T follicular helper cell (primary cell): ENCODE results near the gene B3GNT9.

Experiments
- DNase-seq: peaks from one replicate; pipeline ENCODE4 v3.0.0-alpha.2; 2020; ENCODE audit warnings: low read depth
- total RNA-seq, 2 experiments: gene quantifications; one replicate each; lab custom pipeline; 2026; lab: John Stamatoyannopoulos, UW

Gene B3GNT9, protein sequence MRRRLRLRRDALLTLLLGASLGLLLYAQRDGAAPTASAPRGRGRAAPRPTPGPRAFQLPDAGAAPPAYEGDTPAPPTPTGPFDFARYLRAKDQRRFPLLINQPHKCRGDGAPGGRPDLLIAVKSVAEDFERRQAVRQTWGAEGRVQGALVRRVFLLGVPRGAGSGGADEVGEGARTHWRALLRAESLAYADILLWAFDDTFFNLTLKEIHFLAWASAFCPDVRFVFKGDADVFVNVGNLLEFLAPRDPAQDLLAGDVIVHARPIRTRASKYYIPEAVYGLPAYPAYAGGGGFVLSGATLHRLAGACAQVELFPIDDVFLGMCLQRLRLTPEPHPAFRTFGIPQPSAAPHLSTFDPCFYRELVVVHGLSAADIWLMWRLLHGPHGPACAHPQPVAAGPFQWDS
- 2.8 to 20.3 reads per million in 2 experiments for total RNA-seq

DNA sequence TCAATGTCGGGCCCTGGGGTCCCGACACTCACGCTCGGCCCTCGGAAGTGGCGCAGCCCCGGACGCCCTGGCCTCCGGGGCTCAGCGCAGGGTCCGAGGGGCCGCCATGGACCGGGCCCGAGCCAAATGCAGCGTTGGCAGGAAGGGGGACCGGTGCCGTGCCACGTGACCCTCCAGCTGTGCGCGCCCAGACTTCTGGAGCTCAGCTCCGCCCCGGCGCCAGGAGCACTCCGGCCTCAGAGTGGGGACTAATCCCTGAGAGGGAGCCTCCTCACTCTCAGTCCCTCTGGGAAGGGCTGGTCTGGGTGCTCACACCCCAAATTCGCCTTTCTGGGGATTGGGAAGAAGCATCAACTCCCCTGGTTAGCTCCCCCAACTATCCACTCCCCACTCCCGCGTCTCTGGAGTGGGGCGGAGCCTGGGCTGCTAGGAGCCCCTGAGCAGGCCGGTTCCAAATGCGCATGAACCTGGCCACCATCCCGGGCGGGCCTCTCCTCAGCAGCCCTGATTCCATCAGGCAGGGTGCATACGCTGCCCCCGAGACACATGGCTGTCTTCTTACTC, at the start of gene B3GNT9:
TSS of gene B3GNT9 (minus strand) at position 166 of the 564 bp plus-strand sequence. CDS start 513 bp downstream, outside the sequence.
- no peak for DNase-seq

DNA sequence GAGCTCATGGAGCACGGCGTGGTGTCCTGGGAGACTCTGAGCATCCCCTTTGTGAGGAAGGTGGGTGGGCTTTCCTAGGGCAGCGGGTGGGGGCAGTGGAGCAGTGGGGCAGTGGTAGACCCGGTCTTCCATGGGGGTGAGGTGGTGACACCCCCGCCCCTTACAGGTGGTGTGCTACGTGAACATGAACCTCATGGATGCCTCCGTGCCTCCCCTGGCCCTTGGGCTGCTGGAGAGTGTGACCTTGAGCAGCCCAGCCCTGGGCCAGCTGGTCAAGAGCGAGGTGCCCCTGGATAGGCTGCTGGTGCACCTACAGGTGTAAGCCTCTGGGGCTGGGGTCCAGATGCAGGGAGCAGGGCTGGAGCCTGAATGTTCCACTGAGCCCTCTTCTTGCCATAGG, 49.7 kb upstream of the B3GNT9 start:
- no peak for DNase-seq

DNA sequence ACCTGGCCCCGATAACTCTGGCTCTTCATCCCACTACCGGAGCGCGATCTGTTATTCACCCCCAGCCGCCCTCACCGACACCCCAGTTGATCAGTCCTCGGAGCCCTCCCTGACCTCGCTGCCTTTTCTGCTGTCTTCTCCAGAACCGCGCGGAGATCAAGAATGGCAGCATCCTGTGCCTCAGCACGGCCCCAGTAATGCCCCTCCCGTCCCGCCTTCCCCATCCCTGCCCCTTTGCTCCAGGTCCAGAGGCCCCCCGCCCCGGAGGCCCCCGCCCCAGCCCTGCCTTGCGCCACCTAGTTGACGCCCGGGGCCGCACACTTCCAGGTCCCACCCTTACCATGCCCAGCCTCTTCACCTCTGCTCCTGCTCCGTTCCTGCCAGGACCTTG, 49.0 kb upstream of the B3GNT9 start:
- no peak for DNase-seq

DNA sequence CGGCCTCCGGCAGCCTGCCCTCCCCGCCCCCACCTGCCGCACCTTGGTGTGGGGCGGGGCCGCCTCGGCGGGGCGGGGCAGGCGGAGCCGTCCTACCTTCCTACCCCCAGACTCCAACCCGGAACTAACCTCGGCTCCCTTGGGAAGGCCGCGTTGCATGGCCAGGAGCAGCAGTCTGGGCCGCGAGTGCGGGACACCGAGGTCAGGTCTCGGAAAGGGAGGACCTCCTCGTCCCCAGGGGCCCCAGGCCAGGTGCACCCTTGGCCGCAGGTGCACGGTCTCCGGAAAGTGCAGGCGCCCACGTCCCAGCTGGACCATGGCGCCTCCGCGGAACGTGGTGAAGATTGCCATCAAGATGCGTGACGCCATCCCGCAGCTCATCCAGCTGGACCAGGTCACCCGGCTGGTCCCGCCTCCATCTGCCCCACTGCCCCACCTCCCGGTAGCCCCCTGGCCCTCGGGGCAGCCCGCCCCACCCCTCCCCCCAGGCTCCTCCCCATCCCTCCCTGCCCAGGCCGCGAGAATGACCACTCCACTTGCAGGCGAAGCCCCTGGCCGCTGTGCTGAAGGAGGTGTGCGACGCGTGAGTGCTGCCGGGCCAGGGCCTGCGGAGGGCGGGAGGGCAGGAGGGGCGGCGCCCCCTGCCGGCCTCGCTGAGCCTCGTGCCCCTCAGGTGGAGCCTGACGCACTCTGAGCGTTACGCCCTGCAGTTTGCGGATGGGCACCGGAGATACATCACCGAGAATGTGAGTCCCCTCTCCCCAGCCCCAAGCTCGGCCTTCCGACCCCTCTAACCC, 48.4 kb upstream of the B3GNT9 start, which contains the start of gene ELMO3:
TSS of gene ELMO3 (plus strand) at position 121 of the 797 bp plus-strand sequence. CDS start at position 317, 196 bp downstream.
- no peak for DNase-seq

DNA sequence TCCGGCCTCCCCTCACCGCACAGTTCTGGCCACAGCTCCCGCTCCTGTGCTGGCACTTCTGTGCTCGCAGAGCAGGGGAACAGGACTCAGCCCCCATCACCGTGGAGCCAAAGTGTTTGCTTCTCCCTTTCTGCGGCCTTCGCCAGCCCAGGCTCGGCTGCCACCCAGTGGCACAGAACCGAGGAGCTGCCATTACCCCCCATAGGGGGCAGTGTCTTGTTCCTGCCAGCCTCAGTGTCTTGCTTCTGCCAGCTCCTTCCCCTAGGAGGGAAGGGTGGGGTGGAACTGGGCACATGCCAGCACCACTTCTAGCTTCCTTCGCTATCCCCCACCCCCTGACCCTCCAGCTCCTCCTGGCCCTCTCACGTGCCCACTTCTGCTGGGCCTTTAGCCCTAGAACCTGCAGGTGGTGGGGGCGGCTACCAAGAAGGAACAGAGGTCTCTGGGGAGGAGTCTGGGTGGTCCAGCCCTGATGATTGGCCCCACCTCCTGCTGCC, 47.5 kb upstream of the B3GNT9 start:
- DNase-seq: no peak

DNA sequence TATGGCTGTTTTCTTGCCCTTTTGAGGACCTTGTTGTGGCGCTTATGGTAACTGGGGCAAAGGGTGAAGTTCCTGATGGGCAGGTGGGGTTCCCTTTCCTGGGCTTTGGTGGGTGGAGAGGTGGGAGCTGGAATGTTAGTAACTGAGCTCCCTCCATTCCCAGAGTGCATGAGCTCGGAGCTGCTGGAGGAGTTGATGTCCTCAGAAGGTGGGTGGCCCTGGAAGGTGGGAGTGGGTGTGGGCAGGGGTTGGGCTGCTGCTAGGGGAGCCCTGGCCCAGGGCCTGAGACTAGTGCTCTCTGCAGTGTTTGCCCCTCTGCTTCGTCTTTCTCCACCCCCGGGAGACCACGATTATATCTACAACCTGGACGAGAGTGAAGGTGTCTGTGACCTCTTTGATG, 46.9 kb upstream of the B3GNT9 start:
- no peak for DNase-seq

DNA sequence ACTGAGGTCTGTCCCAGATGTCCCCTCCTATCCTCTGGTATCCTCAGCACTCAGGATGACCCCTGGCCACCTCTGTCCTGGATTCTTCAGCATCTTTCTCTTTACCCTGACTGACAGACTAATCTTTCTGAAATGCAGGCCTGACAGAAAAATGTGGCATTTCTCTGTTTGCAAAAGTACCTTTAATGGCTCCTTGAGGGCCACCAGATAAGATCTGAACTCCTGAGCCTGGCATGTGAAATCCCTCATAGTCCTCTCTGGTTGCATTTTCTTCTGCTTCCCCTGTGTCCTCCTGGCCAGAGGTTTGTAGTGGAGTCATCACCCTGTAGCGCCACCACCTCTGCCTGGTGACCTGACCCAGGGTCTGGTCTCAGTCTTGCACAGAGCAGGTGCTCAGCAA, 46.1 kb upstream of the B3GNT9 start:
- no peak for DNase-seq

DNA sequence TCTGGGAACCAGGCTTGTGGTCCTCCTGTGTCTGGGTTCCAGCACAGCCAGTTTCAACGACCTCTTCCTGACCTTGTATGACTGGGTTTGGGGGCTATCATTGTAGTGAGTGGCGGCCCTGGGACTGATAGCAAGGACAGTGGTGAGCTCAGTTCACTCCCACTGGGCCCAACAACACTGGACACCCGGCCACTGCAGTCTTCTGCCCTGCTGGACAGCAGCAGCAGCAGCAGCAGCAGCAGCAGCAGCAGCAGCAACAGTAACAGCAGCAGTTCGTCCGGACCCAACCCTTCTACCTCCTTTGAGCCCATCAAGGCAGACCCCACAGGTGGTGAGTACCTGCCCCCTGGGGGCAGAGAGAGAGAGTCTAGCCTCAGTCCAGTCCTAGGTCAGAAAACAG, 44.9 kb upstream of the B3GNT9 start:
- DNase-seq: no peak

DNA sequence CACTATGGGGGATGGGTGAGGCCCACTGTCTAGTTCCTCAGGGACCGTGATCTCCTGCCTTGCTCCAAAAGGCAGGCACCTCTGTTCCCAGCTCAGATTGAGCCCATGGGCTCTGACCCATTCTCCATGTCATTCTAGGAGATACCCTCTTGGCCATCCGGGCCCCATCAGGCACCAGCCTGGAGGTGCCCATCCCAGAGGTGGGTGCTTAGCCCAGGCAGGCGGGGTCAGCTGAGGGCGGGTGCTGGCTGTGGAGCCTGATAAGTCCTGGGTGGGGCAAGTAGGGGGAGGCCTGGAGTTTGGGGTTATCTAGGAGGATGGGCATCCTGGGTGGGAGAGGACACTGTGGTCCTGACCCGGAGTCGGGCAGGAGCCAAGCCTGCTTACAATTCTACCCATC, 43.5 kb upstream of the B3GNT9 start:
- DNase-seq: no peak

DNA sequence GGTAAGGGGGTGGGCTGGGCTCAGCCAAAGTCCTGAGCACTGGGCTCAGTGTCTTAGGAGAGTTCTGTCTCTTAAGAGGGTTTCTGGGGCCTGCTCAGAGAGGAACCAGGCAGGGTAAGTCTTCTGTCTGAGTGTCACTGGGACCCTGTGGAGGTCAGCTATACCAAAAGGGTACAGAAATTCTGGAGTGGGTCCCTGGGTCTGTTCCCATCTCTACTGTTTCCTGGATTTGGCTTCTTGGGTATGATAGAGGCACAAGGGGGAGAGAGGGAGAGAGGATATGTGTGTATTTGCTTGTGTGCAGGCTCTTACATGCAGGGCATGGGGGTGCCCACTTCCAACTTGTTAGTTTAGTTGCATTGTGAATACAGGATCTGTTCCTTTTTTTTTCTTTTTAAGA, 42.7 kb upstream of the B3GNT9 start:
- no peak for DNase-seq

DNA sequence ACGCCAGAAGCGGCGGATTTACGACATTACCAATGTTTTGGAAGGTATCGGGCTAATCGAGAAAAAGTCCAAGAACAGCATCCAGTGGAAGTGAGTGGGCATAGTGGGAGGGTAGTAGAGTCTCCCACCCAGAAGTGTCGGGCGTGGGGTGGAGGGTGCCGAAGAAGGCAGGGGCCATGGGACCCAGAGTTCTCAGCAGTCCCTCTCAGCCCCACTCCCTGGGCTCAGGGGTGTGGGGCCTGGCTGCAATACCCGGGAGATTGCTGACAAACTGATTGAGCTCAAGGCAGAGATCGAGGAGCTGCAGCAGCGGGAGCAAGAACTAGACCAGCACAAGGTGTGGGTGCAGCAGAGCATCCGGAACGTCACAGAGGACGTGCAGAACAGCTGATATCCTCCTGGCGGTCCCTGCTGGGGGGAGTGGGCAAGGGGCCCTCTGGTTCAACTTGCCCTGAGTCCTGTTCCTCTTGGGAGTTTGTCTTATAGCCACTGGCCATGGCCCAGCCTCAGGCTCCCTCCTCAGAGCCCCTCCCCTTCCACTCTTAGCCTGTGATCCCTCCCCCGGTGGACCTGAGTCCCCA, 42.1 kb upstream of the B3GNT9 start:
- DNase-seq: no peak

DNA sequence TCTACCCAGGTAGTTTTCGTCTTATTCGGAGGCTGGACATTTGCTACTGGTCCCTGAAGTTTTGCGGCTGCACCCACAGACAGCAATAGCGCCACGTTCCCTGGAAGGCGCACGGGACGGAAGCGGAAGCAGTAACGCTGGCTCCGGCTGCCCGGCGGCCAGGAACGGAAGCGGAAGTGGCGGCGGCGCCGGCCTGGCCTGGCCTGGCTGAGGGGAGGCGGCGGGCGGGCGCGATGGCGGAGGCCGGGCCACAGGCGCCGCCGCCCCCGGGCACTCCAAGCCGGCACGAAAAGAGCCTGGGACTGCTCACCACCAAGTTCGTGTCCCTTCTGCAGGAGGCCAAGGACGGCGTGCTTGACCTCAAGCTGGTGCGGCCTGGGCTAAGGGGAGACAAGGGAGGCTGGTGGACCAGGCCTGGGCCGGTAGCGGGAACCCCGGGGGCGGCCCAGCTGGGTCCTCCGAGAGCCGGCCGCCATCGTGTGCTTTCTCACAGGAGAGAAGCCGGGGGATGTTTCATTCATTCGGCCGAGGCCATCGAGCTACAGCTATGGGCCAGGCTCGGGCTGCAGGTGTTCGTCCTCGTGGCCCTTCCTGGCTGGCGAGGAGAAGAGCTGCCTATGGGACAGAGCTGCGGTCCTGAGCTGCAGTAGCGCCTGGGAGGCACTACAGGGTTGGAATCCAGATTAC, 41.3 kb upstream of the B3GNT9 start, which contains the start of gene E2F4:
TSS of gene E2F4 (plus strand) at position 161 of the 687 bp plus-strand sequence. CDS start at position 234, 73 bp downstream.
- peak; percentile 73 for DNase-seq

DNA sequence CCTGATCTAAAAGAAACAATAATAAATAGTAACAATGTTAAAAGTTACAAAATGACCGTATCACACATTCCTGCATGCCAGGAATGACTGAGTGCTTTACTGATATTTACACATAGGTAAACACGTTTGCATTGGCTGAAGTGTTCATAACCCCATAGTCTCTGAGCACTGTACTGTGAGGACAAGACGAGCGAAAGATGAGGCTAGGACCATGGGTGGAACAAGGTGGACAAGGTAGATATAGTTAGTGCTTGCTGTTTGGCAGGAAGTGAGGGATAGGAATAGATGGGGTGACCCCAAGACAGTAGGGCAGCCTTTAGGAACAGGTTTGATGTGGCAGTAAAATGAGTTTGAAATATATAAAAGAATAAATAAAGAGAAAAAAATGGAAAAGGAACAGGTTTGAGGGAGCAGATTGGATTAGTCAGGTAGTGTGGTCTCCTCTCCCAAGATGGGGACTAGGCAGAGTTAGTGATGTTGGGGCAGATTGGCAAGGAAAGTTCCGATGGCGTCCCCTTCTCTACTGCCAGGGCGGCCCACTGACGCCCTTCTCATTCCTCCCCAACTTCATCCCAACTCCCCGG, 40.7 kb upstream of the B3GNT9 start:
- no peak for DNase-seq

DNA sequence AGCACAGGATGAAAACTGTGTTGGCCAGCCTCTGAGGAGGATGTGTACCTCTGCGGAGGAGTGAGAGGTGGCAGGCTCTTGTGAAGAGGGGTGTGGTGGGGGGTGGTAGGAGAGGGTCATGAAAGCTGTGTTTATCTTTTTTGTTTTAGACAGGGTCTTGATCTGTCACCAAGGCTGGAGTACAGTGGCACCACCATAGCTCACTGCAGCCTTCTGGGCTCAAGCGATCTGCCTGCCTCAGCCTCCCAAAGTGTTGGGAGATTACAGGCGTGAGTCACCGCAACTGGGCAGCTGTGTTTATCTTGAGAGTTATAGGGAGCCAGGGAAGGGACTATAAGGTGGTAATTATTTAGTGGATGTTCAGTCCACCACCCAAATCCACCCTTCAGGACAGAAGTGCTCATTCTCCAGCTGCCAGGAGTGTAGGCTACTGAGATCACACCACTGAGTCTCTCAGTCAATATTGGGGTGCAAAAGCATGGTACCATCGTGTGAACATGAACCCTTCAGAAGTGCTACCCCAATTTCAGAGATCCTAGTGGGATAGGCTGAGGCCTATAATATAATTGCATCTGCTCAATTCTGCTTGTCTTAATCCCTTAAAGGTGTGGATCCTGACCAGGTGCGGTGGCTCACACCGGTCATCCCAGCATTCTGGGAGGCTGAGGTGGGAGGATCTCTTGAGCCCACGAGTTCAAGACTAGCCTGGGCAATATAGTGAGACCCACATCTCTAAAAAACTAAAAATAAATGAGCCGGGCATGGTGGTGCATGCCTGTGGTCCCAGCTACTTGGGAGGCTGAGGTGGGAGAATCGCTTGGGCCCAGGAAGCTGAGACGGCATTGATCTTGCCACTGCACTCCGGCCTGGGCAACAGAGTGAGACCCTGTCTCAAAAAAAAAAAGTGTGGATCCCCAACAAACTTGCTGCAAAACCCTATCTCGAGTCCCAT, 39.9 kb upstream of the B3GNT9 start:
- DNase-seq: no peak

DNA sequence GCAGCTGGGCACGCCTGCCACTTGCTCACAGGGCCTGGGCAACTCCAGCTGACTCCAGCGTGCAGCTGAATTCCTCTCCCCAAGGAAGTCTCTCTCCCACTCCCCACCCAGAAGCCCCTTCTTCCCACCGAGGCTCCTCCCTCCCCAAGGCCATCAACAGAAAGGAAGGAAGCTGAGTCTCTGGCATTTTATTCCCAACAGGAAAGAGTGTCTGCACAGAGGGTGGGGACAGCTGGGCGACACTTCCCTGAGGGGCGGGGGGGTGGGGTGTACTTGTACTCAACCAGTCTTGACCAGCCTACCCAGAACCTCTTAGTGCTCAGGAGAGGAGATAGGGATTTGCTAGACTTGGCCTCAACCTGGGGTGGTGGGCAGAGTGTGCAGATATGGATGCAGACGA, 39.2 kb upstream of the B3GNT9 start, which contains the start of gene EXOC3L1:
TSS of gene EXOC3L1 (minus strand) at position 96 of the 400 bp plus-strand sequence. CDS start 460 bp downstream, outside the sequence.
- no peak for DNase-seq

DNA sequence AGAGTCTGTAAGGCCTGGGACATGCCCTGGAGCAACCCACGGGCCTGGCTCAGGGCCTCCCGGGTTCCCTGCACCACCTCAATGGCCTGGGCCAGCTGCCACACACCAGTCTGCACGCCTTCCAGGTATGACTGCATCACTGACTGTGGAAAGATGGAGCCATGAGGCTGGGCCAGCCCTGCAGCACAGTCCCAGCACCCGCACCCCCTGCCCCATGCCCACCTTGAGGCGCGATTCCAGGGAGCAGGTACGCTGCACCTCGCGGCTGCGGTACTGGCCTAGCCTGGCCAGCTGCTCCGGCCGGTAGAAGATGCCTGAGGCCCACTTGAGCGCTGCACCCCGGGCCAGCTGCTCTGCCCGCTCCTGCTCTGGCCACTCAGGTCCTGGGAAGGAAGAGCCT, 38.0 kb upstream of the B3GNT9 start:
- no peak for DNase-seq

DNA sequence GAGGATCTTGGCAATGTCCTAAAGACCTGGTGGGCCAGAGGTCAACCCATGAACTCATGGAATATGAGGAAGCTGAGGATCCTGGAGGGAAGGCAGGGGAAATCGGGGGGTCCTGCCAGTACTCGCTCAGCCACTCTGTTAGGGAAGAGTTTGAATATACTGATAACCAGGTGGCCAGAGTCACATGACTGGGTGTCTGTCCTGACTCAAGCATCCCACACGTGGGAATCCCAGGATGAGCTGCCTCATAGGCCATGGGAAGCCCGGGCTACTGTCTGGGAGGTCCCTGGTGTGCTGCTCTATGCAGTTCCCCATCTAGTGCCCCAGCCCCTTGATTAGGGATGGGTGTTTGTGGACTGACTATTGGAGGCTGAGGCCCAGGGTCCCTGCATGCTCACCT, 37.5 kb upstream of the B3GNT9 start:
- no peak for DNase-seq

DNA sequence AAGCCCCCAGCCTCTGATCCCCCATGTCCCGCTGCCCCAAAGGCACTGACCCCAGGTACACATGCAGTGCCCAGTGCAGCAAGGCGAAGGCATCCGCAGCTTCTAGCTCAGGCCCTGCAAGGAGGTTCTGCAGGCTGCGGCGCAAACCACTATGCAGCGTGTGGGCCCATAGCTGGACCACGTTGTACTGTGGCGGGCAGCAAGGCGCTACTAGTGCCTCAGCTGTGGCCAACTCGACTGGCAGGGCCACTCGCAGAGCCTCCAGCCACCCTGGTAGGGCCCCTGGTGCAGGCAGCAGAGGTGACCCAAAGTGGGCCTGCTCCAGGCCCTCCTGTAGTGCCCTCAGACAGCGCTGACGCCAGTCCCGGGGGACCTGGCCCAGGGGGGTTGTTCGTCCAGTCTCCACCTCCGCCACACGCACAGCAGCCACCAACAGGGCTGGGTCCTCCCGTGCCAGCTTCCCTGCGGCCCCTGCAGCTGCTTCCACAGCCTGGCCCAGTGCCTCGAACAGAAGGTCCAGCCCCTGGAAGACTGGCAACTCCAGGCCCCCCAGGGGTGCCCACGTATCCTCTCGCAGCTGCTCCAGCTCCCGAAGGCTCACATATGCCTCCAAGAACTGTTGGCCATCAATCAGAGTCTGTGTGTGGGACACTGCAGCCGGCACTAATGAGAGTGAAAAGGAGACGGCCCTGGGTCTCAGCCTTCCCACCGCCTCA, 36.5 kb upstream of the B3GNT9 start:
- no peak for DNase-seq

DNA sequence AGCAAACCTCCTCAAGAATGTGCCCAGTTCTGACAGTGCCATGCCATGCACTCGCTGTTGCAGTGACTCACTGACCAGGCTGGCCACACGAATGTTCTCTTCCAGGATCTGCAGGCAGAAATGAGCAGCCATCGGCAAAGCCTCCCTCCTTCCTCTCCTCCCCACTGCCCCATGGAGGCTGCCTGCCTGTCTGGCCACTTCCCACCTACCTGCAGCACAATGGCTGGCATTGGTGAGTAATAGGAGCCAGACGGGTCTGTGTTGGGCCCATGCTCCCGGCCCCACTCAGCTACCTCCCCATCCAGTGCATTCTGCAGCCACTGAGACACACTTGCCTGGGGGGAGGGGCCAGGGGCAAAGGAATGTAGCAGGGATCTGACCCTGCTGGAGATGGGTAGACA, 35.8 kb upstream of the B3GNT9 start:
- DNase-seq: no peak
